HCT116 (cell line): ENCODE data around the gene CD22. TPM values are rescaled to one million over a fixed set of nuclear protein-coding genes. Genes with fewer than 3 reads are reported as not detected.

ENCODE experiments used
- ATAC-seq: fragments of 200-7000 bp; cut with Tn5 transposase; 2 replicates; pipeline ENCODE4 v1.9.1; 2020; ENCODE audit warnings: mild to moderate bottlenecking, moderate library complexity
- BruUV-seq: library from RNA; stranded (reverse); fragments of 400-500 nt; replicated peaks from 2 replicates; lab custom pipeline; 2021; lab: Mats Ljungman, UMichigan
- CTCF ChIA-PET: fragments of 300-600 bp; sonication (Branson Sonifier 250); formaldehyde crosslinking; loops from one replicate; lab custom pipeline; 2021; ENCODE audit warnings: antibody characterized with exemption; lab: Charles Lee
- POLR2A ChIA-PET: fragments of 300-600, 350-600 bp; sonication (Branson Sonifier 250); formaldehyde crosslinking; loops from one replicate; lab custom pipeline; 2021; ENCODE audit warnings: antibody characterized with exemption; lab: Charles Lee
- RAD21 ChIA-PET, 2 experiments: fragments of 300-600 bp; sonication (Branson Sonifier 250); formaldehyde crosslinking; loops; one replicate each; lab custom pipeline; 2023; ENCODE audit warnings: low total read pairs in 2 of 2; ENCODE audit not compliant: uncharacterized antibody in 2 of 2, unreplicated experiment in 2 of 2, low non-redundant PET in 1 of 2; lab: Charles Lee
- DNase-seq: peaks from one replicate; pipeline ENCODE4 v3.0.0-alpha.2; 2010; ENCODE audit warnings: low read depth, low spot score
- H2AFZ ChIP-seq: fragments of 200-600 bp; shearing (Covaris generic), sonication (generic); 2 replicates; pipeline ENCODE4 v1.6.1; 2017; ENCODE audit warnings: low read depth, mixed run types, mixed read lengths, antibody characterized with exemption, low read length; ENCODE audit not compliant: poor library complexity, severe bottlenecking
- H3K27ac ChIP-seq: 2 replicates; pipeline ENCODE4 v1.5.1; 2012; ENCODE audit warnings: low read depth, low read length
- H3K27me3 ChIP-seq: fragments of 200-600 bp; sonication (generic); 2 replicates; pipeline ENCODE4 v1.6.1; 2016; ENCODE audit warnings: mixed run types, low read length, mixed read lengths; ENCODE audit not compliant: insufficient read depth
- H3K36me3 ChIP-seq, 2 experiments: fragments of 200-500 bp in 1 of 2; fragments of 200-600 bp in 1 of 2; sonication (Bioruptor generic) in 1 of 2; sonication (generic) in 1 of 2; 2 replicates each; pipeline versions ENCODE4 v1.5.1 to v1.6.1; 2014 to 2016; ENCODE audit warnings: low read length in 2 of 2, inconsistent platforms in 1 of 2, mixed read lengths in 1 of 2, mixed run types in 1 of 2; ENCODE audit not compliant: insufficient read depth in 2 of 2, control insufficient read depth in 1 of 2
- H3K4me1 ChIP-seq, 2 experiments: fragments of 200-600 bp in 1 of 2; sonication (generic) in 1 of 2; 2 replicates each; pipeline versions ENCODE4 v1.5.1 to v1.6.1; 2012 to 2017; ENCODE audit warnings: low read length in 2 of 2, inconsistent platforms in 1 of 2, mild to moderate bottlenecking in 1 of 2, mixed read lengths in 1 of 2, mixed run types in 1 of 2, moderate library complexity in 1 of 2; ENCODE audit not compliant: insufficient read depth in 2 of 2, control insufficient read depth in 1 of 2
- H3K4me2 ChIP-seq: fragments of 200-600 bp; sonication (generic); 2 replicates; pipeline ENCODE4 v1.6.1; 2017; ENCODE audit warnings: mixed run types, low read length, mixed read lengths
- H3K4me3 ChIP-seq, 2 experiments: fragments of 200-600 bp in 1 of 2; sonication (generic) in 1 of 2; replicated peaks in 1 of 2; 2 replicates each; pipeline ENCODE4 v1.5.1; 2011 to 2016; ENCODE audit warnings: low read length in 2 of 2, control low read depth in 1 of 2, low read depth in 1 of 2, mild to moderate bottlenecking in 1 of 2, mixed read lengths in 1 of 2, mixed run types in 1 of 2
- H3K79me2 ChIP-seq: fragments of 200-600 bp; sonication (generic); 2 replicates; pipeline ENCODE4 v1.6.1; 2017; ENCODE audit warnings: mild to moderate bottlenecking, mixed run types, low read length, moderate library complexity, mixed read lengths; ENCODE audit not compliant: insufficient read depth
- H3K9ac ChIP-seq: fragments of 200-600 bp; sonication (generic); 2 replicates; pipeline ENCODE4 v1.6.1; 2016; ENCODE audit warnings: low read length, mixed read lengths
- H3K9me2 ChIP-seq: fragments of 200-600 bp; sonication (generic), shearing (Covaris generic); 2 replicates; pipeline ENCODE4 v1.6.1; 2017; ENCODE audit warnings: mixed run types, mild to moderate bottlenecking, moderate library complexity; ENCODE audit not compliant: insufficient read depth
- H3K9me3 ChIP-seq, 2 experiments: fragments of 200-500 bp in 1 of 2; fragments of 200-600 bp in 1 of 2; sonication (Bioruptor generic) in 1 of 2; sonication (generic) in 1 of 2; 2 replicates each; pipeline ENCODE4 v1.6.1; 2014 to 2017; ENCODE audit warnings: low read length in 2 of 2, mixed read lengths in 2 of 2, inconsistent platforms in 1 of 2, low read depth in 1 of 2, mild to moderate bottlenecking in 1 of 2, mixed run types in 1 of 2, moderate library complexity in 1 of 2; ENCODE audit not compliant: control insufficient read depth in 1 of 2, insufficient read depth in 1 of 2
- H4K20me1 ChIP-seq: fragments of 200-600 bp; sonication (generic), shearing (Covaris generic); 2 replicates; pipeline ENCODE4 v1.6.1; 2017; ENCODE audit warnings: mixed run types, mild to moderate bottlenecking, moderate library complexity; ENCODE audit not compliant: insufficient read depth
- ATF3 ChIP-seq: IDR thresholded peaks from 2 replicates; pipeline ENCODE4 v1.6.1; 2012
- CTCF ChIP-seq, 3 experiments: fragments of 200-600 bp in 1 of 3; sonication (generic) in 1 of 3; IDR thresholded peaks in 2 of 3; conservative IDR thresholded peaks in 1 of 3; 2 replicates each; pipeline ENCODE4 v1.5.1; 2012 to 2017; ENCODE audit warnings: low read depth in 2 of 3, low read length in 2 of 3, antibody characterized with exemption in 1 of 3, borderline replicate concordance in 1 of 3, control low read depth in 1 of 3, mild to moderate bottlenecking in 1 of 3, mixed read lengths in 1 of 3, mixed run types in 1 of 3, moderate library complexity in 1 of 3; ENCODE audit not compliant: insufficient read depth in 1 of 3
- EGR1 ChIP-seq: IDR thresholded peaks from 2 replicates; pipeline ENCODE4 v1.6.1; 2012; ENCODE audit warnings: low read depth
- ELF1 ChIP-seq: IDR thresholded peaks from 2 replicates; pipeline ENCODE4 v1.6.1; 2012; ENCODE audit warnings: low read depth, borderline replicate concordance
- EZH2 ChIP-seq: fragments of 200-600 bp; sonication (generic); IDR thresholded peaks from 2 replicates; pipeline ENCODE4 v1.6.1; 2017; ENCODE audit warnings: antibody characterized with exemption, mixed run types
- JUND ChIP-seq: IDR thresholded peaks from 2 replicates; pipeline ENCODE4 v1.6.1; 2012
- MAX ChIP-seq: IDR thresholded peaks from 2 replicates; pipeline ENCODE4 v1.6.1; 2012
- RAD21 ChIP-seq: IDR thresholded peaks from 2 replicates; pipeline ENCODE4 v1.6.1; 2012; ENCODE audit warnings: low read depth, mild to moderate bottlenecking
- REST ChIP-seq: IDR thresholded peaks from 2 replicates; pipeline ENCODE4 v1.6.1; 2012; ENCODE audit warnings: low read depth
- SIN3A ChIP-seq: IDR thresholded peaks from 2 replicates; pipeline ENCODE4 v1.6.1; 2012; ENCODE audit warnings: low read depth
- TCF7L2 ChIP-seq: IDR thresholded peaks from 2 replicates; pipeline ENCODE4 v1.7.0; 2011; ENCODE audit warnings: borderline replicate concordance, inconsistent platforms; ENCODE audit not compliant: insufficient read depth, insufficient read length; ENCODE audit errors: extremely low read depth
- YY1 ChIP-seq: IDR thresholded peaks from 2 replicates; pipeline ENCODE4 v1.6.1; 2011; ENCODE audit warnings: low read length, low read depth, moderate library complexity, mild to moderate bottlenecking; ENCODE audit not compliant: insufficient replicate concordance; ENCODE audit errors: extremely low read depth
- ZBTB33 ChIP-seq: IDR thresholded peaks from 2 replicates; pipeline ENCODE4 v1.6.1; 2011; ENCODE audit warnings: mild to moderate bottlenecking, low read length, moderate library complexity; ENCODE audit not compliant: insufficient replicate concordance; ENCODE audit errors: extremely low read depth
- ZFX ChIP-seq: fragments of 450-650 bp; IDR thresholded peaks from 2 replicates; pipeline ENCODE4 v1.6.1; 2017
- ZNF274 ChIP-seq: fragments of 200-500 bp; sonication (Bioruptor generic); IDR thresholded peaks from 2 replicates; pipeline ENCODE4 v1.6.1; 2014; ENCODE audit warnings: mild to moderate bottlenecking, low read depth, low read length, inconsistent platforms
- intact Hi-C: fragments of 100-400 bp; cut with micrococcal nuclease; formaldehyde crosslinking; loops from 2 replicates; pipeline ENCODE4 v1.10.0; 2022
- total RNA-seq: library from RNA; stranded (reverse); gene quantifications from one replicate; pipeline ENCODE4 v1.2.1, GENCODE V29; 2021; ENCODE audit not compliant: unreplicated experiment

Gene CD22
- total RNA-seq, 1 experiment from 2014 or later, result 7.0 TPM

DNA sequence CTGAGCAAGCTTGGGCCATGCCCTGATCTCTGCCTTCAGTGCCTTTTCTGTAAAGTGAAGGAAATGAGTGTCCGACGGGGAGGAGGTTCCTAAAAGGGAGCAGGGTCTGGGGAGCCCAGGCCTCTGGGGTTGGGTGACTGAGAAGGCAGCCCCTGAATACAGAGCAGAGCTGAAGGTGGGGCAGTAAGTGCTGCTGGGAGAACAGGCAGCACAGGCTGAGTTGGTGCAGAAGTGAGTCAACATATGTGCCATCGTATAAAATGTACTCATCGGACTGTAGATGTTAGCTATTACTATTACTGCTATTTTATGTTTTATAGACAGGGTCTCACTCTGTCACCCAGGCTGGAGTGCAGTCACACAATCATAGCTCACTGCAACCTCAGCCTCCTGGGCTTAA is 47.7 kb upstream of the CD22 start (continued):
- no peak for TF ChIP-seq ZBTB33

DNA sequence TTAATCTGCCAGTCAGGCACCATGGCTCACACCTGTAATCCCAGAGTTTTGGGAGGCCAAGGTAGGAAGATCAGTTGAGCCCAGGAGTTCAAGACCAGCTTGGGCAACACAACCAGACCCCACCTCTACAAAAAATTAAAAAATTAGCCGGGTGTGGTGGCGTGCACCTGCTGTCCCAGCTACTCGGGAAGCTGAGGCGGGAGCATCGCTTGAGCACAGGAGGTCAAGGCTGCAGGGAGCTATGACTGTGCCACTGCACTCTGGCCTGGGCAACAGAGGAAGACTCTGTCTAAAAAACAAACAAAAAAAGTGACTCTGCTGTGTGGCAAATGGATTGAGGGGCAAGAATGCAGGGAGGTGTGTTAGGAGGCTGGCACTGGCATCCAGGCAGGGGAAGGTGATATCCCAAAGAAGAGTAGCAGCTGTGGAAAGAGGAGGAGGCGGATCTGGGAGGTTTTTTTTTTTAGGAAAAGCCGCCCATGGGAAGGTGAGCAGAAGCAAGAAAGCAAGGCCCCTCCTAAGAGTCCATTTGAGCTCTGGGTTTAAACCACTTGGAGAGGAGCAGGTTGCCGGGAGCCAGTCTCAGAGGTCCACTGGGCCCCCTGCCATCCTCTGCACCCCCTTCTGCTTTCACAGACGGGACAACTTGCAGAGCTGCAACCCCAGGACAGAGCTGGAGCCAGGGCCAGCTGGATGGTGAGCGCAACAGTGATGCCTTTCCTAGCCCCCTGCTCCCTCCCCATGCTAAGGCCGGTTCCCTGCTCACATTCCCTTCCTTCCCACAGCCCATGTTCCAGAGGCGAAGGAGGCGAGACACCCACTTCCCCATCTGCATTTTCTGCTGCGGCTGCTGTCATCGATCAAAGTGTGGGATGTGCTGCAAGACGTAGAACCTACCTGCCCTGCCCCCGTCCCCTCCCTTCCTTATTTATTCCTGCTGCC is 44.6 kb upstream of the CD22 start:
- Histone ChIP-seq H3K4me3 (no peak overlapping the region), H2AFZ (no peak overlapping the region), H3K9me2 (no peaks in the 10 kb centered on the region), H3K27me3 (no peaks in the 10 kb centered on the region), H3K9me3 (no peaks in the 10 kb centered on the region), H3K79me2 (no peaks in the 10 kb centered on the region), H3K4me1 (peaks cover 0 to 6% of the 10 kb centered on the region in 2 experiments; a peak in 1 of 4 replicates), H3K36me3 (no peaks in the 10 kb centered on the region), H3K4me2 (no peak overlapping the region), H4K20me1 (no peaks in the 10 kb centered on the region), H3K9ac (no peak overlapping the region), H3K27ac (no peak overlapping the region)
- TF ChIP-seq ZFX (no peak), JUND (no peak), SIN3A (no peak), ELF1 (no peak), RAD21 (no peak), REST (no peak), EGR1 (no peak), ATF3 (no peak), ZNF274 (no peak), YY1 (no peak), CTCF (IDR thresholded peaks at IDR 0.05 in 2 of 3, conservative IDR thresholded peaks at IDR 0.05 in 1 of 3; ENCODE audit: borderline replicate concordance in 1 of 3, insufficient read depth in 1 of 3, low read depth in 2 of 3, low read length in 2 of 3) (no peak), MAX (no peak), EZH2 (no peak), TCF7L2 (no peak)
- no peak for ATAC-seq
- ChIA-PET POLR2A (no interaction called here), RAD21 (no interaction called here), CTCF (no interaction called here)
- DNase-seq, result no peak
- intact Hi-C loops, result no loop called here
- no TSS peak for BruUV-seq
